Activated T-cell treated with anti-CD3 and anti-CD28 coated beads, Interleukin-2, amount 50 U/mL, for 4 hours (primary cell): ENCODE results near the gene UCK2. TPM values are rescaled to one million over a fixed set of nuclear protein-coding genes. Genes with fewer than 3 reads are reported as not detected.
A peak's percentile ranks its signal among the peaks of the same experiment; 100 is the strongest.
"Not testable (repeated sequence)": the region's sequence is repeated elsewhere in the genome, so short reads cannot be mapped to it uniquely, and the experiment has no call there.

Source experiments
- ATAC-seq, 2 donors: fragments of 200-7000 bp; cut with Tn5 transposase; one replicate each; pipeline ENCODE4 v1.10.0; 2021
- DNase-seq: peaks from one replicate; pipeline ENCODE4 v3.0.0-alpha.2; 2020
- H3K27me3 Mint-ChIP-seq: one replicate; pipeline ENCODE4 v1.8.0; 2021; ENCODE audit warnings: low read depth, mixed read lengths
- H3K36me3 Mint-ChIP-seq: one replicate; pipeline ENCODE4 v1.8.0; 2022; ENCODE audit warnings: mixed read lengths; ENCODE audit not compliant: insufficient read depth
- H3K4me1 Mint-ChIP-seq: one replicate; pipeline ENCODE4 v1.8.0; 2021; ENCODE audit warnings: low read depth, mixed read lengths
- H3K4me3 Mint-ChIP-seq: one replicate; pipeline ENCODE4 v1.8.0; 2021; ENCODE audit warnings: mild to moderate bottlenecking, moderate library complexity, mixed read lengths
- H3K9me3 Mint-ChIP-seq: one replicate; pipeline ENCODE4 v1.8.0; 2021; ENCODE audit warnings: mixed read lengths
- total RNA-seq, 3 donors: library from RNA; stranded (reverse); gene quantifications; one replicate each; pipeline ENCODE4 v1.2.1, GENCODE V29; 2021

Gene UCK2
- total RNA-seq, result 100 to 1,000 TPM; 106 to 128 (median 122) TPM

- Mint-ChIP-seq H3K4me3 (peak within 1 kb of the TSS; percentile 94), H3K36me3 (no peaks in the 10 kb centered on the region), H3K27me3 (peaks cover 2% of the 10 kb centered on the region), H3K4me1 (peaks cover 20% of the 10 kb centered on the region), H3K9me3 (no peaks in the 10 kb centered on the region)
- ATAC-seq (peak; percentile 75 to 78), DNase-seq (peak; percentile 47)
Measured at GRCh38 chr1:165827268-165828102, at the start of gene UCK2. UCK2 (plus strand) TSS chr1:165827614; CDS start chr1:165827834, 220 bp downstream.

GRCh38 chr1:165778197-165778596 lies 49.2 kb upstream of the UCK2 start:
- not testable (repeated sequence) for ATAC-seq, H3K36me3 Mint-ChIP-seq, DNase-seq, H3K4me1 Mint-ChIP-seq, H3K4me3 Mint-ChIP-seq, H3K27me3 Mint-ChIP-seq, H3K9me3 Mint-ChIP-seq

- not testable (repeated sequence) for DNase-seq, ATAC-seq, H3K4me1 Mint-ChIP-seq, H3K36me3 Mint-ChIP-seq, H3K4me3 Mint-ChIP-seq, H3K9me3 Mint-ChIP-seq, H3K27me3 Mint-ChIP-seq
Measured at GRCh38 chr1:165783519-165783918, 43.9 kb upstream of the UCK2 start.

- Mint-ChIP-seq H3K4me1 (no peaks in the 10 kb centered on the region), H3K36me3 (peaks cover 4% of the 10 kb centered on the region), H3K27me3 (peaks cover 3% of the 10 kb centered on the region), H3K9me3 (no peaks in the 10 kb centered on the region), H3K4me3 (no peak overlapping the region)
- DNase-seq (no peak), ATAC-seq (no peak)
Measured at GRCh38 chr1:165787741-165788140, 39.7 kb upstream of the UCK2 start.

GRCh38 chr1:165793951-165794350 lies 33.5 kb upstream of the UCK2 start:
- H3K27me3 Mint-ChIP-seq, result peaks cover 11% of the 10 kb centered on the region
- H3K4me3 Mint-ChIP-seq, result no peak overlapping the region
- no peaks in the 10 kb centered on the region for H3K36me3 Mint-ChIP-seq
- ATAC-seq (no peak), DNase-seq (no peak)
- H3K9me3 Mint-ChIP-seq, result no peaks in the 10 kb centered on the region
- no peaks in the 10 kb centered on the region for H3K4me1 Mint-ChIP-seq

GRCh38 chr1:165795894-165796293 lies 31.5 kb upstream of the UCK2 start:
- Mint-ChIP-seq H3K4me3 (no peak overlapping the region), H3K4me1 (no peaks in the 10 kb centered on the region), H3K9me3 (no peaks in the 10 kb centered on the region), H3K36me3 (no peaks in the 10 kb centered on the region), H3K27me3 (peaks cover 11% of the 10 kb centered on the region)
- no peak for DNase-seq
- ATAC-seq, result no peak

- Mint-ChIP-seq H3K4me3 (no peak overlapping the region), H3K4me1 (no peaks in the 10 kb centered on the region), H3K36me3 (no peaks in the 10 kb centered on the region), H3K9me3 (no peaks in the 10 kb centered on the region), H3K27me3 (peaks cover 20% of the 10 kb centered on the region)
- DNase-seq (no peak), ATAC-seq (no peak)
Measured at GRCh38 chr1:165799387-165799786, 28.0 kb upstream of the UCK2 start.

GRCh38 chr1:165804513-165804912 lies 22.9 kb upstream of the UCK2 start:
- not testable (repeated sequence) for ATAC-seq, H3K36me3 Mint-ChIP-seq, DNase-seq, H3K4me1 Mint-ChIP-seq, H3K9me3 Mint-ChIP-seq, H3K4me3 Mint-ChIP-seq
- peaks cover 20% of the 10 kb centered on the region for H3K27me3 Mint-ChIP-seq

- Mint-ChIP-seq H3K9me3 (no peaks in the 10 kb centered on the region), H3K4me3 (no peak overlapping the region), H3K27me3 (peaks cover 18% of the 10 kb centered on the region), H3K4me1 (no peaks in the 10 kb centered on the region), H3K36me3 (no peaks in the 10 kb centered on the region)
- ATAC-seq (no peak), DNase-seq (no peak)
Measured at GRCh38 chr1:165807613-165808012, 19.8 kb upstream of the UCK2 start.

GRCh38 chr1:165815725-165816124 lies 11.7 kb upstream of the UCK2 start:
- Mint-ChIP-seq H3K9me3 (peaks cover 3% of the 10 kb centered on the region), H3K4me3 (no peak overlapping the region), H3K4me1 (no peaks in the 10 kb centered on the region), H3K36me3 (no peaks in the 10 kb centered on the region), H3K27me3 (peaks cover 9% of the 10 kb centered on the region)
- DNase-seq (no peak), ATAC-seq (no peak)

GRCh38 chr1:165816157-165816556 lies 11.3 kb upstream of the UCK2 start:
- H3K4me1 Mint-ChIP-seq, result no peaks in the 10 kb centered on the region
- peaks cover 8% of the 10 kb centered on the region for H3K27me3 Mint-ChIP-seq
- ATAC-seq (no peak), DNase-seq (no peak)
- H3K9me3 Mint-ChIP-seq, result peaks cover 3% of the 10 kb centered on the region
- H3K4me3 Mint-ChIP-seq, result no peak overlapping the region
- H3K36me3 Mint-ChIP-seq, result no peaks in the 10 kb centered on the region

GRCh38 chr1:165816826-165817497 lies 10.5 kb upstream of the UCK2 start:
- H3K9me3 Mint-ChIP-seq, result peaks cover 3% of the 10 kb centered on the region
- H3K4me3 Mint-ChIP-seq, result no peak overlapping the region
- no peaks in the 10 kb centered on the region for H3K36me3 Mint-ChIP-seq
- DNase-seq, result no peak
- ATAC-seq, result no peak
- H3K4me1 Mint-ChIP-seq, result no peaks in the 10 kb centered on the region
- peaks cover 6% of the 10 kb centered on the region for H3K27me3 Mint-ChIP-seq

GRCh38 chr1:165823552-165824268 lies 3.7 kb upstream of the UCK2 start:
- Mint-ChIP-seq H3K4me1 (peaks cover 9% of the 10 kb centered on the region), H3K36me3 (no peaks in the 10 kb centered on the region), H3K27me3 (peaks cover 2% of the 10 kb centered on the region), H3K4me3 (no peak overlapping the region), H3K9me3 (no peaks in the 10 kb centered on the region)
- no peak for DNase-seq
- no peak for ATAC-seq

- H3K4me3 Mint-ChIP-seq, result no peak overlapping the region
- H3K4me1 Mint-ChIP-seq, result peaks cover 14% of the 10 kb centered on the region
- peaks cover 2% of the 10 kb centered on the region for H3K27me3 Mint-ChIP-seq
- no peak for ATAC-seq
- DNase-seq, result no peak
- H3K36me3 Mint-ChIP-seq, result no peaks in the 10 kb centered on the region
- no peaks in the 10 kb centered on the region for H3K9me3 Mint-ChIP-seq
Measured at GRCh38 chr1:165824269-165824643, 3.2 kb upstream of the UCK2 start.
